Cardiac muscle cell (in vitro differentiated cells and primary cell): ENCODE measurements around the gene NOXO1. TPM values are rescaled to one million over a fixed set of nuclear protein-coding genes. Genes with fewer than 3 reads are reported as not detected.
"Not testable (repeated sequence)": the region's sequence is repeated elsewhere in the genome, so short reads cannot be mapped to it uniquely, and the experiment has no call there.

Experiments used
- DNase-seq, 2 donors: peaks; one replicate each; pipeline versions ENCODE4 v3.0.0 to v3.0.0-alpha.2; 2010 to 2017; ENCODE audit warnings: low read depth in 1 of 2, low spot score in 1 of 2
- H3K27ac ChIP-seq: fragments of 200-600 bp; sonication (generic); 2 replicates; pipeline ENCODE4 v1.5.1; 2016
- H3K27me3 ChIP-seq: fragments of 200-600 bp; sonication (generic); 2 replicates; pipeline ENCODE4 v1.6.0; 2016; ENCODE audit warnings: control low read depth
- H3K36me3 ChIP-seq: fragments of 200-600 bp; sonication (generic); 2 replicates; pipeline ENCODE4 v1.5.1; 2016; ENCODE audit warnings: control low read depth
- H3K4me1 ChIP-seq: fragments of 200-600 bp; sonication (generic); 2 replicates; pipeline ENCODE4 v1.8.1; 2017; ENCODE audit warnings: low read depth, mild to moderate bottlenecking, mixed run types
- H3K4me3 ChIP-seq: fragments of 200-600 bp; sonication (generic); 2 replicates; pipeline ENCODE4 v1.5.1; 2016; ENCODE audit warnings: mild to moderate bottlenecking
- H3K9me3 ChIP-seq: fragments of 200-600 bp; sonication (generic); 2 replicates; pipeline ENCODE4 v1.5.1; 2017; ENCODE audit warnings: low read depth, mild to moderate bottlenecking, control low read depth
- polyA plus RNA-seq: library from polyadenylated mRNA; unstranded; fragments of >200 nt; fragmentation: Nextera tagmentation; extraction: Ambion mirVana; gene quantifications from 2 replicates; pipeline ENCODE4 v1.2.1, GENCODE V29; 2016
- total RNA-seq: library from RNA; depleted of rRNA; stranded (reverse); fragments of >200 nt; gene quantifications from 2 replicates; pipeline ENCODE4 v1.2.3, GENCODE V29; 2016
- TF ChIP-seq, protein P1 (sequence below): IDR thresholded peaks from 2 replicates; pipeline ENCODE4 v1.5.1; 2012; ENCODE audit warnings: low read depth, mild to moderate bottlenecking, low read length

NOXO1 gene
- total and polyA plus RNA-seq, 2 experiments from 2014 or later: 1.2 to 1.3 TPM

- Histone ChIP-seq H3K4me1 (peaks cover 9% of the 10 kb centered on the region), H3K9me3 (no peaks in the 10 kb centered on the region), H3K4me3 (peak within 1 kb of the TSS; percentile 82), H3K27me3 (no peaks in the 10 kb centered on the region), H3K27ac (peak within 1 kb of the TSS; percentile 17), H3K36me3 (peaks cover 21% of the 10 kb centered on the region)
- TF ChIP-seq, protein P1, sequence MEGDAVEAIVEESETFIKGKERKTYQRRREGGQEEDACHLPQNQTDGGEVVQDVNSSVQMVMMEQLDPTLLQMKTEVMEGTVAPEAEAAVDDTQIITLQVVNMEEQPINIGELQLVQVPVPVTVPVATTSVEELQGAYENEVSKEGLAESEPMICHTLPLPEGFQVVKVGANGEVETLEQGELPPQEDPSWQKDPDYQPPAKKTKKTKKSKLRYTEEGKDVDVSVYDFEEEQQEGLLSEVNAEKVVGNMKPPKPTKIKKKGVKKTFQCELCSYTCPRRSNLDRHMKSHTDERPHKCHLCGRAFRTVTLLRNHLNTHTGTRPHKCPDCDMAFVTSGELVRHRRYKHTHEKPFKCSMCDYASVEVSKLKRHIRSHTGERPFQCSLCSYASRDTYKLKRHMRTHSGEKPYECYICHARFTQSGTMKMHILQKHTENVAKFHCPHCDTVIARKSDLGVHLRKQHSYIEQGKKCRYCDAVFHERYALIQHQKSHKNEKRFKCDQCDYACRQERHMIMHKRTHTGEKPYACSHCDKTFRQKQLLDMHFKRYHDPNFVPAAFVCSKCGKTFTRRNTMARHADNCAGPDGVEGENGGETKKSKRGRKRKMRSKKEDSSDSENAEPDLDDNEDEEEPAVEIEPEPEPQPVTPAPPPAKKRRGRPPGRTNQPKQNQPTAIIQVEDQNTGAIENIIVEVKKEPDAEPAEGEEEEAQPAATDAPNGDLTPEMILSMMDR: peak; percentile 74
- peak; percentile 94 to 96 for DNase-seq
These were observed 21.8 kb downstream of the NOXO1 start, which contains the start of gene NDUFB10 for GRCh38 chr16:1959269-1960039. TSS of gene NDUFB10 (plus strand) at chr16:1959538. CDS start at chr16:1959625, 87 bp downstream.

DNA sequence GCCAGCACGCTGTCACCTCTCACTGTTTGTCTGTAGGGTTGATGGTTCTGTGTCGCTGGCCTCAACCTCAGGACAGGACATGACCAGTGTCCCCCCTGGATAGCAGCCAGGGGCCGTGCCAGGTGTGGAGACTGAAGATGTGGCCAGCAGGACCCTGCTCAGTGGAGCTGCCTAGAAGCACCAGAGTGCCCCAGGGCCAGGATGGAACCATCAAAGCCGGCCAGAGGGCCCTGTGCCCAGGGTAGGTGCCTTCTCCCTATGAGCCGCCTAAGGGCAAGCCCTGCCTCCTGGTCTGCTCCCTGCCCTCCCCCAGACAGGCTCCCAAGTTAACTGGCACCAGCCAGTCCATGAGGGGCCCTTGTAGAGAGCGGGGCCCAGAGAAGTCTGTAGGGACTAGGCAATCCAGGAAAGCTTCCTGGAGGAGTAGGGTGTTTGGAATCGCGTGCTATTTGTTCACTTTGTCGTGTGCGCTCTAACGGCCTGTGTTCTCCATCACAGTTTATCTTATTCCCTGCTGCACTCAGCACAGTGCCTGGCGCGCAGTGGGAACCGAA lies 22.5 kb downstream of the NOXO1 start:
- Histone ChIP-seq H3K9me3 (no peaks in the 10 kb centered on the region), H3K4me1 (peaks cover 8% of the 10 kb centered on the region), H3K27ac (no peak overlapping the region), H3K27me3 (no peaks in the 10 kb centered on the region), H3K36me3 (peaks cover 21% of the 10 kb centered on the region), H3K4me3 (no peak overlapping the region)
- no peak for DNase-seq
- TF ChIP-seq, protein P1: no peak

GRCh38 chr16:1958143-1958491 lies 23.2 kb downstream of the NOXO1 start:
- not testable (repeated sequence) for H3K4me1 ChIP-seq, H3K27me3 ChIP-seq
- peaks cover 21% of the 10 kb centered on the region for H3K36me3 ChIP-seq

GRCh38 chr16:1957434-1958142 lies 23.7 kb downstream of the NOXO1 start:
- peaks cover 16% of the 10 kb centered on the region for H3K36me3 ChIP-seq
- not testable (repeated sequence) for H3K4me3 ChIP-seq, H3K9me3 ChIP-seq, H3K27ac ChIP-seq, H3K4me1 ChIP-seq, DNase-seq, H3K27me3 ChIP-seq

More at GRCh38 chr16:1958143-1958491, 23.2 kb downstream of the NOXO1 start:
- not testable (repeated sequence) for H3K9me3 ChIP-seq, H3K27ac ChIP-seq, H3K4me3 ChIP-seq, DNase-seq

GRCh38 chr16:1953734-1954133 lies 27.5 kb downstream of the NOXO1 start:
- Histone ChIP-seq H3K9me3 (no peaks in the 10 kb centered on the region), H3K4me3 (no peak overlapping the region), H3K27ac (no peak overlapping the region)

GRCh38 chr16:1950559-1950958 lies 30.7 kb downstream of the NOXO1 start:
- Histone ChIP-seq H3K9me3 (no peaks in the 10 kb centered on the region), H3K4me1 (peaks cover 7% of the 10 kb centered on the region), H3K27ac (peak overlapping the region; percentile 52), H3K36me3 (no peaks in the 10 kb centered on the region), H3K27me3 (no peaks in the 10 kb centered on the region), H3K4me3 (no peak overlapping the region)
- TF ChIP-seq, protein P1: no peak
- DNase-seq: no peak

More at GRCh38 chr16:1953734-1954133, 27.5 kb downstream of the NOXO1 start:
- no peaks in the 10 kb centered on the region for H3K27me3 ChIP-seq
- no peaks in the 10 kb centered on the region for H3K36me3 ChIP-seq
- TF ChIP-seq, protein P1: no peak
- H3K4me1 ChIP-seq: peaks cover 7% of the 10 kb centered on the region
- DNase-seq: no peak
